DMS53 (cell line): ENCODE data around the gene ATP2C2.

Experiments
- DNase-seq: peaks from one replicate; lab custom pipeline; 2025; lab: John Stamatoyannopoulos, UW

Gene ATP2C2

DNA sequence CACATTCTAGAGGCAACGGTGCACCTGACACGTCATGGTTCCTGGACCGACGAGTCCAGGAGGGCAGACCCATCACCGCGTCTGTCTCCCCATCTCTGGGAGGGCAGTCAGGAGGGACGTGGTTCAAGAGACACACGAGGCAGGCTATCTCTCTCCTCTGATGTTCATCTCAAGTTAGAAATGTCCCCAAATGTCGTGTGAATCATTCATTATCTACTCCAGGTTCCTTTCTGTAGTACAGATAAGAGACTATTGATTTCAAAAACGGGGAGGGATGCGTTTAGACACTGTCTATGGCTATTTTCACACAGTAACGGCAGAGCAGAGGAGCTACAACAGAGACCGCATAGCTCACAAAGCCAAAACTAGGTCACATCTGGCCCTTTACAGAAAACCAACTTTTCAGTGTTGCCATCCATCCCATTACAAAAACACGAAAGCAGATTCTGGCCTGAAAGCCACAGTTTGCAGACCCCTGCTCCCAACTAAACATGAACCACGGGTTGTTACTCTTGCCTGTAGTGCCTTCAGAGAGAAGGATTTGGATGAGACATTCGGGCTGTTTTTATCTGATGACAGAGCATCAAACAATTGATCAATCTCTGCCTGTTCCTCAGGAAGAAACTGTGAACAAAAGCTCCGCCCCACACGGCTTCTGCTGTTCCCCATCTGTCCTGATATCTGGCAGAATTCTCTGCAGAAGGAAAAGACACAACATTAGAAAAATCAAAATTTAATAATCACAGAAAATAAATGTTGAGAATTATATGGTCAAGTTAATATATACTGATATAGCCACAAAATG is 129.3 kb downstream of the ATP2C2 start:
- no peak for DNase-seq

GRCh38 chr16:84498223-84498610 is 129.9 kb downstream of the ATP2C2 start:
- no peak for DNase-seq

DNA sequence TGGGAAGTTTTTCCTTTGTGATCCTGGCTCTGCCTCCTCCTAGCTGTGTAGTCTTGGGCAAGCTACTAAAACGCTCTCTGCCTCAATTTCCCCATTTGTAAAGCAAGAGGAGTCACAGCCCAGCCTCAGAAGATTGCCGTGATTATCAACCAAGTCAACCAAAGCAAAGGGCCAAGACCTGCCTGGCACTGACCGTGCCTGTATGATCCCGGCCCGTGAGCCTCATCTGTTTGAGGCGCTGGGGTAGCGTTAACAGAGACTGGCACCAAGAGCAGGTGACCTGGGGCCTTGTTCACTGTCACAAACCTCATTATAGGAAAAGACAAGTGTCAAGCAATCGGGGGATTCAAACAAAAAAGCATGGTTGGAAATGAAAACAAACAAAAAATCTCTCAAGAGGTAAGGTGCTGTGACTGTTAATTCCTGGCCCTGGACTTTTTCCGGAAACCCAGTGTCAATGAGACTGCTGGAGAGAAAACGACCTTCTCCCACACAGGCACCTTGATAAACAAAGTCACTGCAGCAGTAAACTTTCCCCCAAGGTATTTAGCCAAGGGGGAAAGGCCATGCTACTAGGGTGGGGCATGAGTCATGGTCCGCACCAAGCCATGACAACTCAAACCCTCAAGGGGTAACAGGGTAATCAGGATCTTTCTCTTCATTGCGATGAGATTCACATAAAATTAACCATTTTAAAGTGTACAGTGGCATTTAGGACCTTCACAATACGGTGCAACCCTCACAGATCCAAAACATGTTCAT is 130.7 kb downstream of the ATP2C2 start:
- DNase-seq: no peak

GRCh38 chr16:84499638-84500037 is 131.3 kb downstream of the ATP2C2 start:
- no peak for DNase-seq

- no peak for DNase-seq
These were observed 132.2 kb downstream of the ATP2C2 start for GRCh38 chr16:84500531-84500930.

- DNase-seq: no peak
These were observed 132.9 kb downstream of the ATP2C2 start for GRCh38 chr16:84501077-84501735.

- no peak for DNase-seq
These were observed 133.7 kb downstream of the ATP2C2 start for GRCh38 chr16:84502075-84502474.

- DNase-seq: no peak
These were observed 134.2 kb downstream of the ATP2C2 start for GRCh38 chr16:84502581-84502980.

- no peak for DNase-seq
These were observed 135.5 kb downstream of the ATP2C2 start for GRCh38 chr16:84503751-84504395.

- peak; percentile 98 for DNase-seq
These were observed 136.3 kb downstream of the ATP2C2 start, which contains the start of gene MEAK7 for GRCh38 chr16:84504420-84505248. Gene MEAK7, minus strand, starts transcription at chr16:84504659. Its CDS starts 6,573 bp downstream, at chr16:84498086.

- no peak for DNase-seq
These were observed 137.2 kb downstream of the ATP2C2 start for GRCh38 chr16:84505249-84506187.

DNA sequence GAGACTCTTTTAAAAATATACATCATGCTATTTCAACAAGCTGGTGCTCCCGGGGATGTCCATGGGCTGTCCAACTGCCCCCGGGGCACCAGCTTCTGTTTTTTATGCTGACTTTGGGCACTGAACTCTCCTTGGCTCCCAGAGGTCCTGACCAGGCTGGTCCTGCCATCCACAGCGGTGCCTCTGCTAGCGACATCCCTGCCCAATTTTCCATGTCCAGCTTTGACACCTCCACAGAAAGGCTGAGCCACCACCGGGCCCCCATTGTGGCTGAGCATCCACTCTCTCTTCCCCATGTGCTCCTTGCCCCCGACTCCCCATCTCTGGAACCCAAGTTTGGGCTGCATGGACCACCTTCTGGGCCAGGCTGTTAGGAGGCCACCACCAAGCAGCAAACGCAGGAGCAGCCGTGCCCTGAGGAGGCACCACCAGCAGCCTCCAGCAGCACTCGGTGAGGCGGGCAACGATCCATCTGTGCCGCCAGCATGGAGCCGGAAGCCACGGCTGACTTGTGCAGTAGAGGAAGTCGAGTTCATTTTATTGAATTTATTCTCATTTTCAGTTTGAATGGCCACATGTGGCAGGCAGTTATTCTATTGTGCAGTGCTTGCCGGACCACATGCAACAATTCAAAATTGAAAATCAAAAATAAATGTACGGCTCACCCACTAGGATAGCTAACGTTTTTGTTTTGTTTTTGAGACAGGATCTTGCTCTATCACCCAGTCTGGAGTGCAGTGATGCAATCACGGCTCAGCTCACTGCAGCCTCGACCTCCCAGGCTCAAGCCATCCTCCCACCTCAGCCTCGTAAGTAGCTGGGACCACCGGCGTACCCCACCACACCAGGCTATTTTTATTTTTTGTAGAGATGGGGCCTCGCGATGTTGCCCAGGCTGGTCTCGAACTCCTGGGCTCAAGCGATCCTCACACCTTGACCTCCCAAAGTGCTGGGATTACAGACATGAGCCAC is 139.0 kb downstream of the ATP2C2 start:
- DNase-seq: no peak

- DNase-seq: no peak
These were observed 140.2 kb downstream of the ATP2C2 start for GRCh38 chr16:84508502-84508901.

- DNase-seq: no peak
These were observed 141.0 kb downstream of the ATP2C2 start for GRCh38 chr16:84509032-84509950.

DNA sequence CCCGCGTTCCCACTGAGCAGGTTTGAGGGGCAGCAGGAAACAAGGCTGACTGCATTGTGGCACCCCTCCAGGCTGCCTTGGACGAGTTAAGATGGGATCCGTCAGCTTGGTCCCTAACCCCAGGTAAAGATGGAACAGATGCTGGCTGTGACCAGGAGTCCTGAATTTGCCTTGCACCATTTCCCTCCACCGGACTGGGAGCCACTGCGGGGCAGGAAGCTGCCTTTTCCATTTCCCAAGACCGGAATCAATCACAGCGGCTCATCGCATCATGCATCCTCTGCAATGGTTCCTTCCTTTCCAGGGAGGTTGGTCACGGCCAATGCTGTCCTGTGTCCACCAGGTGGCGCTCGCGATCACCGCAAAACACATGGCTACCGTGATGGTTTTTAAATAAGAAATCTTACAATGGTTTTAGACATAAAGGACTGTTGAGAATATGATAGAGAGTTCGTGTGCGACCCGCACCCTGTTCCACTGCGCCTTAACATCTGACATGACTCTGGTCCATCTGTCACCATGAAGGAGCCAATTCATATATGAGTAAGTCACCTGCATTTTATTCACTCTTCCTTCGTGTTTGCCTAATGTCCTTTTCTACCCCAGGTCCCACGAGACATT is 143.0 kb downstream of the ATP2C2 start:
- DNase-seq: peak; percentile 87

DNA sequence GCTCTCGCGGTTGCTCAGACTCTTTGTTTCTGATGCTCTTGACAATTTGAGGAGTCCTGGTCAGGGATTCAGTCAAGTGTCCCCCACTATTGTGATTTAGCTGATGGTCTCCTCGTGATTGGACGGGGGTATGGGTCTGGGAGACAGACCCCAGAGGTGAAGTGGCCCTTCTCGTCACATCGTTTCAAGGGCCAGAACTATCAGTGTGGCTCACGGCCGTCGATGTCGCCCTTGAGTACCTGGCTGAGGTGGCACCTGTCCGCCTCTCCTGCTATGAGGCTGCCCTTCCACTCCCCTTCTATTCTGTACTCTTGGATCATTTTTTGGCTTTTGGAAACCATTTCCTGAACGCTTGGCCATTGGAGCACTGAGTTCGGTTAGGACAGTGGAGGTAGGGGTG is 143.5 kb downstream of the ATP2C2 start:
- peak; percentile 68 for DNase-seq

- DNase-seq: no peak
These were observed 144.8 kb downstream of the ATP2C2 start for GRCh38 chr16:84513123-84513522.
